Neural cell (in vitro differentiated cells): ENCODE measurements around the gene KRAS. TPM values are rescaled to one million over a fixed set of nuclear protein-coding genes. Genes with fewer than 3 reads are reported as not detected.

Experiments used
- H2AFZ ChIP-seq: fragments of 200-600, 300-800 bp; sonication (generic), shearing (Covaris generic); 2 replicates; pipeline ENCODE4 v1.6.0; 2014; ENCODE audit warnings: low read depth, mild to moderate bottlenecking, antibody characterized with exemption, low read length, moderate library complexity
- H3F3A ChIP-seq: fragments of 200-600 bp; shearing (Covaris generic); 2 replicates; pipeline ENCODE4 v1.6.1; 2016; ENCODE audit warnings: mild to moderate bottlenecking, moderate library complexity, mixed read lengths, antibody characterized with exemption, low read length; ENCODE audit not compliant: insufficient read depth, poor library complexity, severe bottlenecking
- H3K27ac ChIP-seq: fragments of 200-600, 300-800 bp; sonication (generic), shearing (Covaris generic); 2 replicates; pipeline ENCODE4 v1.5.1; 2014; ENCODE audit warnings: mild to moderate bottlenecking, low read length, moderate library complexity
- H3K27me3 ChIP-seq: fragments of 300-800, 200-600 bp; sonication (generic), shearing (Covaris generic); 2 replicates; pipeline ENCODE4 v1.6.0; 2014; ENCODE audit warnings: mild to moderate bottlenecking, low read depth, low read length, moderate library complexity; ENCODE audit not compliant: insufficient read depth
- H3K36me3 ChIP-seq: fragments of 300-800, 200-600 bp; sonication (generic), shearing (Covaris generic); 2 replicates; pipeline ENCODE4 v1.5.1; 2014; ENCODE audit warnings: mild to moderate bottlenecking, antibody characterized with exemption, low read length, moderate library complexity; ENCODE audit not compliant: insufficient read depth
- H3K4me2 ChIP-seq: fragments of 300-800, 200-600 bp; sonication (generic), shearing (Covaris generic); 2 replicates; pipeline ENCODE4 v1.6.0; 2014; ENCODE audit warnings: mild to moderate bottlenecking, low read length
- H3K4me3 ChIP-seq: fragments of 300-800, 200-600 bp; sonication (generic), shearing (Covaris generic); 2 replicates; pipeline ENCODE4 v1.5.1; 2014; ENCODE audit warnings: mild to moderate bottlenecking, low read length, moderate library complexity
- H3K79me2 ChIP-seq: fragments of 200-600 bp; shearing (Covaris generic); replicated peaks from 2 replicates; pipeline ENCODE4 v1.6.0; 2014; ENCODE audit warnings: mild to moderate bottlenecking, low read length, moderate library complexity; ENCODE audit not compliant: insufficient read depth
- H3K9ac ChIP-seq: fragments of 300-800, 200-600 bp; sonication (generic), shearing (Covaris generic); 2 replicates; pipeline ENCODE4 v1.6.1; 2016; ENCODE audit warnings: mild to moderate bottlenecking, low read length, mixed read lengths
- H3K9me2 ChIP-seq: fragments of 200-600 bp; shearing (Covaris generic); 2 replicates; pipeline ENCODE4 v1.6.1; 2016; ENCODE audit warnings: mild to moderate bottlenecking, low read length, mixed read lengths; ENCODE audit not compliant: insufficient read depth
- H3K9me3 ChIP-seq: fragments of 200-600, 300-800 bp; sonication (generic), shearing (Covaris generic); 2 replicates; pipeline ENCODE4 v1.6.1; 2016; ENCODE audit warnings: mild to moderate bottlenecking, mixed run types, low read length, moderate library complexity, mixed read lengths
- H4K20me1 ChIP-seq: fragments of 200-600 bp; shearing (Covaris generic); 2 replicates; pipeline ENCODE4 v1.6.1; 2016; ENCODE audit warnings: mild to moderate bottlenecking, mixed run types; ENCODE audit not compliant: insufficient read depth
- EP300 ChIP-seq: fragments of 450-650 bp; conservative IDR thresholded peaks from 2 replicates; pipeline ENCODE4 v1.6.1; 2014; ENCODE audit warnings: antibody characterized with exemption, mild to moderate bottlenecking, moderate library complexity; ENCODE audit not compliant: poor library complexity, severe bottlenecking
- EZH2 ChIP-seq: fragments of 200-600, 300-800 bp; shearing (Covaris generic), sonication (generic); IDR thresholded peaks from 2 replicates; pipeline ENCODE4 v1.6.1; 2014; ENCODE audit warnings: antibody characterized with exemption, low read length, borderline replicate concordance, mild to moderate bottlenecking; ENCODE audit not compliant: insufficient read depth, poor library complexity, severe bottlenecking
- MXI1 ChIP-seq: fragments of 450-650 bp; conservative IDR thresholded peaks from 2 replicates; pipeline ENCODE4 v1.6.1; 2014; ENCODE audit warnings: antibody characterized with exemption, mild to moderate bottlenecking; ENCODE audit not compliant: poor library complexity, severe bottlenecking
- POLR2AphosphoS5 ChIP-seq: IDR thresholded peaks from 2 replicates; pipeline ENCODE4 v1.6.1; 2012
- RAD21 ChIP-seq: fragments of 450-650 bp; conservative IDR thresholded peaks from 2 replicates; pipeline ENCODE4 v1.6.1; 2014; ENCODE audit warnings: antibody characterized with exemption, mild to moderate bottlenecking, moderate library complexity
- SMC3 ChIP-seq: fragments of 450-650 bp; conservative IDR thresholded peaks from 2 replicates; pipeline ENCODE4 v1.6.1; 2014; ENCODE audit warnings: antibody characterized with exemption, mild to moderate bottlenecking, moderate library complexity; ENCODE audit not compliant: poor library complexity
- TAF1 ChIP-seq: IDR thresholded peaks from 2 replicates; pipeline ENCODE4 v1.6.1; 2012; ENCODE audit warnings: low read depth
- polyA plus RNA-seq: library from polyadenylated mRNA; depleted of rRNA; stranded (reverse); fragments of >200 nt; gene quantifications from 2 replicates; pipeline ENCODE4 v1.2.3, GENCODE V29; 2014
- TF ChIP-seq, protein P1 (sequence below): fragments of 450-650 bp; IDR thresholded peaks from 2 replicates; pipeline ENCODE4 v1.5.1; 2014; ENCODE audit warnings: antibody characterized with exemption, mild to moderate bottlenecking, moderate library complexity; ENCODE audit not compliant: poor library complexity, severe bottlenecking
- TF ChIP-seq, protein P2 (sequence below): IDR thresholded peaks from 2 replicates; pipeline ENCODE4 v1.6.1; 2012; ENCODE audit warnings: borderline replicate concordance

Gene KRAS
- polyA plus RNA-seq, 1 donor from 2014 or later = 34.7 TPM

DNA sequence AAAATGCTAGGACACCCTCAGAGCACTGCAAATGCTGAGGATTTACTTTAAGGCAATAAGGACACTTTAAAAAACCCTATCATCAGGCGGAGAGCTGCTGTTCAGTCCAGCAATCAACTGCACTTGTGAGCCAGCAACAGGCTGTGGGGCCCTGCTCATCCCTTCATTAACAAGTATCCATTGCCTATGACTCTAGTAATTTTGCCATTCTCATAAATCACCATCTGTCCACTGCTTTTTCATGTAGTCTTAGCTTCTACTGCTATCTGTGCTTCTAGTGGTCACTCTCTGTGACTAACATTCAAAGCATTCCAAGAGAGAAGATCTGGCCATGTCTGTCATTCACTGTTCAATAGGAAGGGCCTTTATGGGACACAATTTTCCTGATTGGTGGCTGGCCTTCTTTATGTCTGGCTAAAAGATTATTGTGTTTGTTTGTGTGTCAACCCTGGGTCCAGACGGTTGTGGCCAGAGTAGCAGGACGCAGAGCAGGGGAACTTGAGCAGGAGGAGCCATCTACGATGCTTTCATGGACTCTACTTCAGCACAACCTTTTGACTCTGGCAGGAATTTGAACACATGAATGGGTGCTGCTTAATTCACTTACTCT, 3.6 kb upstream of the KRAS start:
- no peak overlapping the region for H2AFZ ChIP-seq

DNA sequence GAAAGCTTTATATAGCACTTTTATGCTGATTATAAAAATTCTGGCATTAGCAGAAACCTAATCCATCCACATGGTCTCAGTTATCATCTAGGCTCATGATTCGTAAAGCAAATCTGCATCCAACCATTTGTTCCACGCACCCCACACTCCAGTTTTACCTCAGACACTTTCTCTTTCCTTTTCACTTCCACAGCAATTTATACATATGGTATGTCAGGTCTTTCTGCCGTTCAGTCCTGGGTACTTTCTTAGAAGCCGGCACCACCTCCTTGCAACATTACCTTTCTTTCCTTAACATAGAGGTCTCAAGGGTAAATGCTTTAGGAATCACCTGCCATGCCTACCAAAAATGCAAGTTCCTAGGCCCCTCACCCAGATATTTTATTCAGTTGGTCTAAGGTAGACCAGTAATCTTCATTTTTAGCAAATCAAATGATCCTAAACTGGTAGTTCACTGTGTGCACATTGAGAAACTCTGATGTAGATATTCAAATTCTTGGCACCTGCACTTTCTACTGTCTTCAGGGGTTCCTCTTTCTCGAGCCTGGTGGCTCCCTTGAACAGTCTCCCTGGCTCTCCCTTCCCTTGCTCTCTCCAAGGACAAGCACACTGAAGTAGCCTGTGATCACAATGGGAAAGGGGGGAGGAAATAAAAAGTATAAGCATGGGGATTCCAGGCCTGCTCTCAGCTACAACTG, 2.8 kb upstream of the KRAS start:
- H3K4me3 ChIP-seq = no peak overlapping the region
- no peaks in the 10 kb centered on the region for H3K9me2 ChIP-seq
- H3K79me2 ChIP-seq = peaks cover 12% of the 10 kb centered on the region
- H3K9me3 ChIP-seq = no peaks in the 10 kb centered on the region
- H3F3A ChIP-seq = no peaks in the 10 kb centered on the region
- no peaks in the 10 kb centered on the region for H3K36me3 ChIP-seq
- no peak overlapping the region for H3K27ac ChIP-seq
- H4K20me1 ChIP-seq = no peaks in the 10 kb centered on the region
- no peak overlapping the region for H2AFZ ChIP-seq
- H3K27me3 ChIP-seq = peaks cover 5% of the 10 kb centered on the region
- TF ChIP-seq EP300 (no peak), POLR2AphosphoS5 (no peak), RAD21 (no peak), TAF1 (no peak), SMC3 (no peak), EZH2 (no peak), MXI1 (no peak)
- TF ChIP-seq, protein P1, sequence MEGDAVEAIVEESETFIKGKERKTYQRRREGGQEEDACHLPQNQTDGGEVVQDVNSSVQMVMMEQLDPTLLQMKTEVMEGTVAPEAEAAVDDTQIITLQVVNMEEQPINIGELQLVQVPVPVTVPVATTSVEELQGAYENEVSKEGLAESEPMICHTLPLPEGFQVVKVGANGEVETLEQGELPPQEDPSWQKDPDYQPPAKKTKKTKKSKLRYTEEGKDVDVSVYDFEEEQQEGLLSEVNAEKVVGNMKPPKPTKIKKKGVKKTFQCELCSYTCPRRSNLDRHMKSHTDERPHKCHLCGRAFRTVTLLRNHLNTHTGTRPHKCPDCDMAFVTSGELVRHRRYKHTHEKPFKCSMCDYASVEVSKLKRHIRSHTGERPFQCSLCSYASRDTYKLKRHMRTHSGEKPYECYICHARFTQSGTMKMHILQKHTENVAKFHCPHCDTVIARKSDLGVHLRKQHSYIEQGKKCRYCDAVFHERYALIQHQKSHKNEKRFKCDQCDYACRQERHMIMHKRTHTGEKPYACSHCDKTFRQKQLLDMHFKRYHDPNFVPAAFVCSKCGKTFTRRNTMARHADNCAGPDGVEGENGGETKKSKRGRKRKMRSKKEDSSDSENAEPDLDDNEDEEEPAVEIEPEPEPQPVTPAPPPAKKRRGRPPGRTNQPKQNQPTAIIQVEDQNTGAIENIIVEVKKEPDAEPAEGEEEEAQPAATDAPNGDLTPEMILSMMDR = no peak
- TF ChIP-seq, protein P2, sequence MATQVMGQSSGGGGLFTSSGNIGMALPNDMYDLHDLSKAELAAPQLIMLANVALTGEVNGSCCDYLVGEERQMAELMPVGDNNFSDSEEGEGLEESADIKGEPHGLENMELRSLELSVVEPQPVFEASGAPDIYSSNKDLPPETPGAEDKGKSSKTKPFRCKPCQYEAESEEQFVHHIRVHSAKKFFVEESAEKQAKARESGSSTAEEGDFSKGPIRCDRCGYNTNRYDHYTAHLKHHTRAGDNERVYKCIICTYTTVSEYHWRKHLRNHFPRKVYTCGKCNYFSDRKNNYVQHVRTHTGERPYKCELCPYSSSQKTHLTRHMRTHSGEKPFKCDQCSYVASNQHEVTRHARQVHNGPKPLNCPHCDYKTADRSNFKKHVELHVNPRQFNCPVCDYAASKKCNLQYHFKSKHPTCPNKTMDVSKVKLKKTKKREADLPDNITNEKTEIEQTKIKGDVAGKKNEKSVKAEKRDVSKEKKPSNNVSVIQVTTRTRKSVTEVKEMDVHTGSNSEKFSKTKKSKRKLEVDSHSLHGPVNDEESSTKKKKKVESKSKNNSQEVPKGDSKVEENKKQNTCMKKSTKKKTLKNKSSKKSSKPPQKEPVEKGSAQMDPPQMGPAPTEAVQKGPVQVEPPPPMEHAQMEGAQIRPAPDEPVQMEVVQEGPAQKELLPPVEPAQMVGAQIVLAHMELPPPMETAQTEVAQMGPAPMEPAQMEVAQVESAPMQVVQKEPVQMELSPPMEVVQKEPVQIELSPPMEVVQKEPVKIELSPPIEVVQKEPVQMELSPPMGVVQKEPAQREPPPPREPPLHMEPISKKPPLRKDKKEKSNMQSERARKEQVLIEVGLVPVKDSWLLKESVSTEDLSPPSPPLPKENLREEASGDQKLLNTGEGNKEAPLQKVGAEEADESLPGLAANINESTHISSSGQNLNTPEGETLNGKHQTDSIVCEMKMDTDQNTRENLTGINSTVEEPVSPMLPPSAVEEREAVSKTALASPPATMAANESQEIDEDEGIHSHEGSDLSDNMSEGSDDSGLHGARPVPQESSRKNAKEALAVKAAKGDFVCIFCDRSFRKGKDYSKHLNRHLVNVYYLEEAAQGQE = no peak
- no peak overlapping the region for H3K9ac ChIP-seq
- H3K4me2 ChIP-seq = no peak overlapping the region

More for the DNA sequence above, 3.6 kb upstream of the KRAS start:
- no peaks in the 10 kb centered on the region for H3F3A ChIP-seq
- no peak overlapping the region for H3K4me3 ChIP-seq
- H4K20me1 ChIP-seq = no peaks in the 10 kb centered on the region
- peaks cover 4% of the 10 kb centered on the region for H3K79me2 ChIP-seq
- H3K9ac ChIP-seq = no peak overlapping the region
- TF ChIP-seq, protein P2 = no peak
- TF ChIP-seq SMC3 (no peak), MXI1 (no peak), POLR2AphosphoS5 (no peak), TAF1 (no peak), EP300 (no peak), EZH2 (no peak), RAD21 (no peak)
- TF ChIP-seq, protein P1 = no peak
- H3K36me3 ChIP-seq = no peaks in the 10 kb centered on the region
- peaks cover 10% of the 10 kb centered on the region for H3K27me3 ChIP-seq
- H3K9me2 ChIP-seq = no peaks in the 10 kb centered on the region
- H3K27ac ChIP-seq = no peak overlapping the region
- H3K4me2 ChIP-seq = no peak overlapping the region
- no peaks in the 10 kb centered on the region for H3K9me3 ChIP-seq
